Fibroblast of skin of right quadriceps (primary cell): Measurements from ENCODE around the gene OR2B2.

Experiments used
- DNase-seq: peaks from one replicate; pipeline ENCODE4 v3.0.0-alpha.2; 2013

OR2B2 gene

DNA sequence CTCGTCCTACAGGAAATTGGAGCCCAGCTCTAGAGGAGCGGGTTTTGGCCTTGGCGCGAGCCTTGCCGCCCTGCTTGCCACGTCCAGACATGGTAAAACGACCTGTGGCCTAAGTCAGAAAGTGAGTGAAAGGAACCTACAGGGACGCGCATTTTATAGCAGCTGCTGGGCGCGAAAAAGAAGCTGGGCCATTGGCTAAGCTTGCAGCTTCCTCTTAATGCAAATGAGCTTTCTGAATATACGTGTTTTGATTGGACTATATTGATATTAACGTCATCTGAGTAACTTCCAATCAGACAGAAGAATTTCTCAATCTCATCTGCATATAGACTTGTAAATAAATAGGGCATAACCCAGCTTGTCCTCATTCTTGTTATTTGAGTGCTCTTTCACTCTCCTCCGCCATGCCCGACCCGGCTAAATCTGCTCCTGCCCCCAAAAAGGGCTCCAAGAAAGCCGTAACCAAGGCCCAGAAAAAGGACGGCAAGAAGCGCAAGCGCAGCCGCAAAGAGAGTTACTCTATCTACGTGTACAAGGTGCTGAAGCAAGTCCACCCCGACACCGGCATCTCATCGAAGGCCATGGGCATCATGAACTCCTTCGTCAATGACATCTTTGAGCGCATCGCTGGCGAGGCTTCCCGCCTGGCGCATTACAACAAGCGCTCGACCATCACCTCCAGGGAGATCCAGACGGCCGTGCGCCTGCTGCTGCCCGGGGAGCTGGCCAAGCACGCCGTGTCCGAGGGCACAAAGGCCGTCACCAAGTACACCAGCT, 18.9 kb downstream of the OR2B2 start:
- DNase-seq = peak; percentile 99

DNA sequence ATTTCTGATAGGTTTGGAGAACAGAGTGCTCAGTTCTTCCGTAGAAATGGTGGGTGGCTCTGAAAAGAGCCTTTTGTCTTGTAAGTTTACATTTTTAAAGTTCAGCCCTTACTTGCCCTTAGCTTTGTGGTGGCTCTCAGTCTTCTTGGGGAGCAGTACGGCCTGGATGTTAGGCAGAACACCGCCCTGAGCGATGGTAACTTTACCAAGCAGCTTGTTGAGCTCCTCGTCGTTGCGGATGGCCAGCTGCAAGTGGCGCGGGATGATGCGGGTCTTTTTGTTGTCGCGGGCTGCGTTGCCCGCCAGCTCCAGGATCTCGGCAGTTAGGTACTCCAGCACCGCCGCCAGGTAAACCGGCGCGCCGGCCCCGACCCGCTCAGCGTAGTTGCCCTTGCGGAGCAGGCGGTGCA, 19.5 kb downstream of the OR2B2 start:
- no peak for DNase-seq

DNA sequence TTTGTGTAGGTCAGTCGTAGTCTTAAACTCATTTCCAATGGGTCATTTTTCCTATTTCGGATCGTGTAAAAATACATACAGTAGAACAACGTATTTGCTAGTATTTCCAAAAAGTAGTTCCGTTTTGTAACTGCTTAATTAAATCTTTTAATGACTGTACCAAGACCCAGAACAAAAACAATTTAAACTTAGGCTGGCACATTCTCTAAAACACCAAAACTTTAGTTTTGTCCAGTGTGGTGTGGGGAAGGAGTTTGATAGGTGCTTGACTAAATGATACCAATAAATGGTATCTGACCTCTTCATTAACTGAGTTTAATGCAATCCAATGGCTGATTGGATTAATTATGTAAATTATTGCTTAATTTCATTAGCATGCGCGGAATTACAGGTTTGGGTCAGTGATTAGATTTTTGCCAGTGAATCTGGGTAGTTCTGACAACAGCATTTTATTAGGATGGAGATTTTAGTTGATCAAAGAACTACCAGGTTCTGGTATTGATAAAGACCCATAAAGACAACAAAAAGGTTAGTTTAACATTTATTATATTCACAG, 20.8 kb downstream of the OR2B2 start:
- DNase-seq = no peak

DNA sequence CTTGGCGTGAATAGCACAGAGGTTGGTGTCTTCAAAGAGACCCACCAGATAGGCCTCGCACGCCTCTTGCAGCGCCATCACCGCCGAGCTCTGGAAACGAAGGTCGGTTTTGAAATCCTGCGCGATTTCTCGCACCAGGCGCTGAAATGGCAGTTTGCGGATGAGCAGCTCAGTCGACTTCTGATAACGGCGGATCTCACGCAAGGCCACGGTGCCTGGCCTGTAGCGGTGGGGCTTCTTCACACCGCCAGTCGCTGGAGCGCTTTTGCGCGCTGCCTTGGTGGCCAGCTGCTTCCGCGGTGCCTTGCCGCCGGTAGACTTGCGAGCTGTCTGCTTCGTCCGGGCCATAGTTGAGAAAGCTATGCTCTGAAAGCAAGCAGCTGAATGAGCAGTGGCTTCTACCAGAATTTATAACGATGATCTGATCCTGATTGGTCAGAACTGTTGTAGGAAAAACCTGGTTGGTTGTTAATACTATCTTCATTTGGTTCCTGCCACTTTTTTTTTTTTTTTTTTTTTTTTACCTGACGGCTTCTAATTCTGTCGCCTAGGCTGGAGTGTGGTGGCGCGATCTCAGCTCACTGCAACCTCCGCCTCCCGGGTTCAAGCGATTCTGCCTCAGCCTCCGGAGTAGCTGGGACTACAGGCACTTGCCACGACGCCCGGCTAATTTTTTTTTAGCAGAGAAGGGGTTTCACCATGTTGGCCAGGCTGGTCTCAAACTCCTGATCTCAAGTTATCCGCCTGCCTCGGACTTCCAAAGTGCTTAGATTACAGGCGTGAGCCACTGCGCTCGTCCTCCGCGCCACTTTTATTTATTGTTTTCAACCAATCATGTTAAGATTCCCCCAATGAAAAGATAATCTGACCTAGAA, 21.5 kb downstream of the OR2B2 start:
- peak; percentile 96 for DNase-seq

DNA sequence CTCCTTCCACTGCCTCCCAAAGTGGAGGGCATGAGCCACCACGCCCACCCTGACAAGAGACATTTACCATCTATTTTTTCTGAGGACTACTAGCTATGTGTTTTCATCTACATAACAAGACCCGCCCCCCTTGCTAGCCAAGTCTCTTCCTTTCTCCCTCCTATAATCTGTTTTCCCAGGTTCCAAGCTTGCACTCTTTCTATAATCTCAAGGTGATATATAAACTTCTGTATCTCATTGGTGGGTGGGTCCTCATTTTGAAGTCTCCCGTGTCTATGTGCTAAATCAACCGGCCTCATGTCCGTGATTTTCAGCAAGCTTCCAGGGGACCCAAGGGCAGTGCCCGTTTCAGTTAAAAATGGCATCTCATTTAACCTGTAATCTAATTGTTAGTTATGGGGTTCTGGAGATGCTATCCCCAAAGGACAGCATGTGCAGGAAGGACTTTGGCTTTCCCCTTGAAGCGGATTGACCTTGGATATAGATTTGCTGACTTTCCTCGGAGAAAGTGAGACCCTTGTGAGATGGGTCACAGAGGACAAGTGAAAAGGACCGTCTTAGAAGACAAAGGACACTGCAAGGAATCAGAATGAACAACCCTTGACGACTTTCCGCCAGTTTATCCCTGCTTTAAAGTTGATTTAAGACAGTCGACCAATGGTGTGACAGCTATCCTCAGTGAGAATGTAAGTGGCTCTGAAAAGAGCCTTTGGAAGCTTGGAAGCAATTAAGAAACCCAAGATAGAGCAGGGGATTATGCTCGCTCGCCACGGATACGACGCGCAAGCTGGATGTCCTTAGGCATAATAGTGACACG, 22.4 kb downstream of the OR2B2 start:
- DNase-seq = peak; percentile 40

DNA sequence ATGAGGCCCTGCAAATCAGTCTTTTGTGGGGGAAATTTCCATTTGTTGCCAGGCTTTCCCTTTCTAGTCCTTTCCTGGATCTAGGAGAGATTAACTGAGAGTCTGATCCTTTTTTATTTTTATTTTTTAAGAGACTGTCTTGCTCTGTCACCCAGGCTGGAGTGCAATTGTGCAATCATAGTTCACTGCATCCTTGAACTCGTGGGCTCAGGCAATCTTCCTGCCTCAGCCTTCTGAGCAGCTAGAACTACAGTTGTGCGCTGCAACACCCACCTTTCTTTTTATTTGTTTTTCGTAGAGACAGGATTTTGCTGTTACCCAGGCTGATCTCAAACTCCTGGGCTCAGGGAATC, 22.9 kb downstream of the OR2B2 start:
- DNase-seq = no peak

DNA sequence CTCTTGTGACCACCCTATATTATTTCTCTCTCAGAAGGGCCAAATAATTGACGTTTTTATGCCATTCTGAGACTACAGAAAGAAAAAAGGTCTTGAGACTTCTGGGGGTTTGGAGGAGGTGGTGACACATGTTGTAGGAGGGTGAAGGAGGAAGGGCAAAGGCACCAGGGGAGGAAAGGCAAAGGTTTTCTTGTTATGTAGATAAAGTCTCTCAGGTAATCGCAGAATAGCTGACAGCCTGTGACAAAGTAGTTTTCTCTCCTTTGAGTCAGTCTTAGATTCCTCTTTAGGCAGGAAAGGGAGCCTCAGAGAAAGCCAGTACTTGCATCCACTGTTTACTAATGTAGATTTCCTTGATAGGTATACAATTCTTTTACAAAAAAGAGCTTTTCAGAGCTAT, 23.6 kb downstream of the OR2B2 start:
- no peak for DNase-seq

DNA sequence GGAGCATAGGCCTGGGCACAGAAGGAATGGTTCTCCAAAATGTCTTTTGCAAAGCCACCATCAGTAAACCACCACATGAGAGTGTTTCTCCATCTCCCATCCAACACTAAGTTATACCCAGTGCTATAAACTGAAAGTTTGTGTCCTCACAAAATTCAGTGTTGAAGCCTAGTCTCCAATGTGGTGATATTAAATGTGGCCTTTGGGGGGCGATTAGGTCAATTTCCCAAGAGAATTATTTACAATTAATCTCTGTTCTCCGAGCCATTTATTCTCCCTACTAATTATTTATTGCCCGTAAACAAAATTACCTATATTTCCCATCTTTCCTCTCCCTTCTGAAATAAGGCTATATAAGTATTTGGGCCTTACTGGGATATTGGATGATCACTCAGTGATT, 26.1 kb downstream of the OR2B2 start:
- DNase-seq = no peak

DNA sequence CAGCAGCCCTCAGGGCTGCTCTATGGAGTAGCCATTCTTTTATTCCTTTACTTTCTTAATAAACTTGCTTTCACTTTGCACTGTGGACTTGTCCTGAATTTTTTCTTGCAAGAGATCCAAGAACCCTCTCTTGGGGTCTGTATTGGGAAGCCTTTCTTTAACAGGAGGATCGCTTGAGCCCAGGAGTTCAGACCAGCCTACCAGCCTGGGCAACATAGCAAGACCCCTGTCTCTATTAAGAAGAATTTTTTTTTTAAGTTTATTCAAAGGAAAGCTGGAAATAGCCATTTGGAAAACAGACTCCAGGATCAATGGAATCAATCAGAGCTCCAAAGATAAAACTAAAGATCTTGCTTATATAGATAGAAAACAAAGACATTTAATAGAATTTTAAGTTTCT, 29.1 kb downstream of the OR2B2 start:
- no peak for DNase-seq

DNA sequence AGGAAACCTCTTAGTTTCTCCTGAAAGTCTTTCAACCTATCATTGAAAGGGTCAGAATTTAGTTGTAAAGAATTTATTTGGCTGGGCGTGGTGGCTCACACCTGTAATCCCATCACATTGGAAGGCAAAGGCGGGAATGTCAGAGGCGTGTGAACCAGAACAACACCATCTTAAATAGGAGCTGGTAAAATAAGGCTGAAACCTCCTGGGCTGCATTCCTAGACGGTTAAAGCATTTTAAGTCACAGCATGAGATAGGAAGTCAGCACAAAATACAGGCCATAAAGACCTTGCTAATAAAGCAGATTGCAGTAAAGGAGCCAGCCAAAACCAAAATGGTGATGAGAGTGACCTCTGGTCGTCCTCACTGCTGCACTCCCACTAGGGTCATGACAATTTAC, 29.6 kb downstream of the OR2B2 start:
- DNase-seq = no peak

DNA sequence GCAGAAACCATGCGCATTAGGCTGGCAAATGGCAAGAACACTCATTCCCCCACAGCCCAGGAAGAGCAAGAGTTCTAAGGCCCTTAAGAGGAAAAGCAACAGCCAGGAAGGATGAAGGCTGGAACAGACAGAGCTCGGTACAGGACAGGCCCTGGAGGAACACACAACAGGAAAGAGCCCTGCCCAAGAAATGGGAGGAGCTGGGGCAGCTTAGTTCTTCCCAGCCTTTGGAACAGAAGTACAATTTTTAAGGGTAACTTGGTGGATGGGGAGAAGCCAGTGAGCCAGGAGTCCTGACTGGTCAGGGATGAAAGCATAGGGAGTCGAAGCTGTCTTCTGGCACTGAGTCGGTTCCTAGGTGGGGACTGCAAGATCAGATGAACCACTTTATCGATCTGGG, 32.4 kb downstream of the OR2B2 start:
- no peak for DNase-seq

DNA sequence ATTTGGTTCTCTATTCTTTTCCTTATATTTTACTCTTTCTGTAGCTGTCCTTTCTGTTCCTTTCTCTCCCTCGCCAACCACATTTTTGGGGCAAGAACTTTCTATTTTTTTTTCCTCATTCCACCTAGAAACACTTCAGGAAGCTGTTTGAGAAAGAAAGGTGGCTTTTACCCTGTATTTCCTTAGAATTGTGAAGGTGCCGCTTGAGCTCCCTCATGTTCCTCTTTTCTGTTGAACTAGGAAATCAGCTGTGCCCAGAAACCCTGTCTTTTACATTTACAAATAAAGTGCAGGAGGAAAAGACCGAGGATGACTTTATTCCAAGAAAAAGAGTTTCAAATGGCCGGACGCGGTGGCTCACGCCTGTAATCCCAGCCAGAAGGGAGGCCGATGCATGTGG, 38.2 kb downstream of the OR2B2 start:
- no peak for DNase-seq

DNA sequence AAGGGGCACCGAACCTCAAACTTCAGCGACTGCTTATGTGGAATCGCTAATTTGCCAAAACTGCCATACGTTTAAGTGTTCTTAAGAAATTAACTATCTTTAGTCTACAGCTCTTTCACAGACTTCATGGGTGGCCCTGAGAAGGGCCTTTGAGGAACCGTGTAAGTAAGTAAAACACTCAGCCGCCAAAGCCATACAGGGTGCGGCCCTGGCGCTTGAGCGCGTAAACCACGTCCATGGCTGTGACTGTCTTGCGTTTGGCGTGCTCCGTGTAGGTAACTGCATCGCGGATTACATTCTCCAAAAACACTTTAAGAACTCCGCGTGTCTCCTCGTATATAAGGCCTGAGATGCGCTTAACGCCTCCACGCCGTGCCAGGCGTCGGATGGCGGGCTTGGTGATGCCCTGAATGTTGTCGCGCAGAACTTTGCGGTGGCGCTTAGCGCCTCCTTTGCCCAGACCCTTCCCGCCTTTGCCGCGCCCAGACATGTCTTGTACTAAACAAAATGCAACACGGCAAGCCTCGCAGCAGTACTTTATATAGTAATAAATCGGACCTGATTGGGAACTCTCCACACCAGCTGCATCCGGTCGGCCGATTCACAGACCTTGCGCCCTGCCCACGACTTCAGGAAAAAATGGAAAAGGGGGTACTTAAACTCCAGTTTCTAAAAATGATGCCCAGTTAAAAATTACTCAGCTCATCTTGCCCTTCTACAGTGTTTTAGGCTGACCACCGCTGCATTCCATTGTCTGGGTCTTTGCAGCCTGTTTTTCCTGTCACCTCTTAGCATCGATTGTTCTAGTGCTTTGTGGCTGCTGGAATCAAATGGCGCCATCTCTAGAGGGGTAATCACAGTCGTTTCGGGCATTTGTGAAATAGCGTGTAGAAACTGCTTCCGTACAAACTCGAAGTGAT, 38.9 kb downstream of the OR2B2 start:
- DNase-seq = peak; percentile 94

DNA sequence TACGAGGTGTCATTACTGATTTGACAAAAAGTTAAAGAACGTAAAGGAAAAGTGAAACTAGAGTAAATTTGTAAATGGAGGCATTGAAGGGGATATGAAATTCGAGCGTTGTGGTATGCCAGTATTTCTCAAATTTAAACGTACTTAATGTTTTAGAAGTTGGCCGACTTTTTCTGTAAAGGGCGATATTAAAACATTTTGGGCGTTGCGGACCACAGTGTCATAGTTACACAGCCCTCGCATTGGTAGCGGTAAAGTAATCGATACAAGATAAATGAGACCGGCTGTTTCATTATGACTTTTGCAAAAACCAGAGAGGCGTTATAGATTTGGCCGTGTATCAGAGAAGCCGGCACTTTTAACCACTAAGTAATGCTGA, 39.6 kb downstream of the OR2B2 start:
- DNase-seq = no peak

DNA sequence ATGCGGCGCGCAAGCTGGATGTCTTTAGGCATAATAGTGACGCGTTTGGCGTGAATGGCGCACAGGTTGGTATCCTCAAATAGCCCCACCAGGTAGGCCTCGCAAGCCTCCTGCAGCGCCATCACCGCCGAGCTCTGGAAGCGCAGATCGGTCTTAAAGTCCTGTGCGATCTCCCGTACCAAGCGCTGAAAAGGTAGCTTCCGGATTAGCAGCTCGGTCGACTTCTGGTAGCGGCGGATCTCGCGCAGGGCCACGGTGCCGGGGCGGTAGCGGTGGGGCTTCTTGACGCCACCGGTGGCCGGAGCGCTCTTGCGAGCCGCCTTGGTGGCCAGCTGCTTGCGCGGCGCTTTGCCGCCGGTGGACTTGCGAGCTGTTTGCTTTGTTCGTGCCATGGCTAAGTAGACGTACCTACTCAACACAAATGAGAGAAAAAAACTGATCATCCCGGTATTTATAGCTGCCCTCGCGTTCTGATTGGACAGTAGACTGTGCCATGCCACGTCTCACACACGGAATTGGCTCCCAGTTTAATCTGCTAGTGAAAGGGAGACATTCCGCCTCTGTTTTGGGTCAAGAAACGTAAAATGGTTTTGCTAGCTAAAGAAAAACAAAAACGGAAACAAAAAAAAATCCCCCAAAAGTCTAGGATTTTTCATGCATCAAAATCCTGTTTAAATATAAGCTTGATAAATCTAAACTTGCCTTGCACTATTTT, 40.1 kb downstream of the OR2B2 start:
- peak; percentile 98 for DNase-seq

DNA sequence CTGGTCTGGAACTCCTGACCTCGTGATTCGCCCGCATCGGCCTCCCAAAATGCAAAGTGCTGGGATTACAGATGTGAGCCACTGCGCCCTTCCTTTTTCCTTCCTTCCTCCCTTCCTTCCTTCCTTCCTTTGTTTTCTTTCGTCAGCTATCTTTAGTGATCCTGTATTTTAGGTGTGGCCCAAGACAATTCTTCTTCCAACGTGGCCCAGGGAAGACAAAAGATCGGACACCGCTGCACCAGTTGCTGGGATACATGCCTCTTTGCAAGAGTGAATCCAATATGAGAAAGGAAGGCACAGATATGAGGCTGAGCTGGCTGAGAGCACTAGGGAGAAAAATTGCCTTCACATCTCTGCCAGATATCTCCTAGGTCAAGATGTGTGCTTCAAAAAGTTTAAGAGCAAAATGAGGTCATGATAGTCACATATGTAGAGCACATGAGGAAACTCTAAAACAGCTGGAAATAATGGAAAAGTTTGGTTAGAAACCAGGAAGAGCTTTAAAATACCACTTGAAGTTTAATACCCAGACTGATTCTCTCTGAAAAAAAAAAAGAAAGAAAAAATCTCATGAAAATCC, 41.8 kb downstream of the OR2B2 start:
- DNase-seq = no peak

DNA sequence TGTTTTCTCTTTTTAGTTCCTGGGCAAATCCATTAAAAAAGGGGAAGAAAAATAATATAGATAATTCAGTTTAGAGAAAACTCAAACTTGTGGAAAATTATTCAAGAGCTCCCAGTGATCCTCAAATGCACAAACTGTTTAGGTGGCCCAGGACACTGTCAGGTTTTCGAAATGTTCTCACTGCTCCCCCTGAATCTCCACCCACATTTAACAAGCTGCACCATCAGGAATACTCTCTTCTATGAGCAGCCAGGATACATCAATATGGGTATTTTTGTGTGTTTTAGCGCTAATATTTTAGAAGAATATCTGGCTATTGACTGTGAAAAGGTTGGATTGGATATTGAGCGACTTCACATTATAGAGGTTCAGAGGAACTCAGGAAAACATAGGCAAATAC, 43.9 kb downstream of the OR2B2 start:
- DNase-seq = no peak

DNA sequence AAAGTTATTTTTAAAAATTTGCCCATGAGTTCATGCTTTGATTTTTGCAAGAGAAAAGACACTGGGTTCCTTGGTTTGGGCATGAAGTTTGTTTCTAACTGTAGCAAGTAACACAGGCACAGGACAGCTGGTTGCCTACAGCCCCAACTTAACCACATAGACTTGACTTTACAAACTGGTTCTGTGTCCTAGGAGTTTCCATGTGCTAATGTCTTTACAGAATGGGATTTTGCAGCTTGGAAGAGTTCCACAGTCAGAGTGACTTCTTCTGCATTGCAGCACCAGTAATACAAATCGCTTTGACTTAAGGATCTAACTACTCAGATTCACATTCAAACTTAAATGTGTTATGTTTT, 44.3 kb downstream of the OR2B2 start:
- DNase-seq = peak; percentile 28

DNA sequence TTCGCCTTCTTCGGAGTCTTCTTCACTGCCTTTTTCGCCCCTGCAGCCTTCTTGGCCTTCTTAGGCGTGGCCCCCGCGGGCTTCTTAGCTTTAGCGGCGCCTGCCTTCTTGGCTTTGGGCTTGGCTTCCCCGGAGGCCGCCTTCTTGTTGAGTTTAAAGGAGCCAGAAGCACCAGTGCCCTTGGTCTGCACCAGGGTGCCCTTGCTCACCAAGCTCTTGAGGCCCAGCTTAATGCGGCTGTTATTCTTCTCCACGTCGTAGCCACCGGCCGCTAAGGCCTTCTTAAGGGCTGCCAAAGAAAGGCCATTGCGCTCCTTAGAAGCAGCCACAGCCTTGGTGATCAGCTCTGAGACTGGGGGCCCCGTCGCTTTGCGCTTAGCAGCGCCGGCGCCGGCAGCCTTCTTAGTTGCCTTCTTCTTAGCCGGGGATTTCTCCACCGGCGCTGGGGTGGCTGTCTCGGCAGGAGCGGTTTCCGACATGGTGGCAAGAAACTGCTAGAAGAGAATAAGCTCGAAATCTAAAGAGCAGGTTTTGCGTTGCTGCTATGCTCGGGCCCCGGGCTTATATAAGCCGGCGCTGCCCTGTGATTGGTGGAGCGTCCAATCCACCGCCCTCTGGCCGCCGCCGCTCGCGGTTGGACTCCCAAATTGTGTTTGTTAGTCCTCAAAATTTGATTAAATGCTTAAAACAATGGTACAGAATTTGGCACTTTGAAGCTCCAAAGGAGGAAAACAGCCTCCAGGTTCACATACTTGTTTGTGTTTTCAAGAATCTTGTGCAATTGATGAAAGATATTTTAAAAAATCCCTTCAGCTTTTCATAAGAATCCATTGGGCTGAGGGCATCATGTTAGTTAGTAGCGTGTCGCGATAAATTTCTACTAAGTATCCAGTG, 44.9 kb downstream of the OR2B2 start:
- DNase-seq = peak; percentile 89
